NCI-H146 treated with DMSO at 0.1 percent for 48 hours (cell line): ENCODE data around the gene TRIM73.
"Not testable (repeated sequence)": the region's sequence is repeated elsewhere in the genome, so short reads cannot be mapped to it uniquely, and the experiment has no call there.

Experiments used
- DNase-seq: peaks from one replicate; lab custom pipeline; 2025; ENCODE audit not compliant: unreplicated experiment; lab: John Stamatoyannopoulos, UW

The TRIM73 gene

DNA sequence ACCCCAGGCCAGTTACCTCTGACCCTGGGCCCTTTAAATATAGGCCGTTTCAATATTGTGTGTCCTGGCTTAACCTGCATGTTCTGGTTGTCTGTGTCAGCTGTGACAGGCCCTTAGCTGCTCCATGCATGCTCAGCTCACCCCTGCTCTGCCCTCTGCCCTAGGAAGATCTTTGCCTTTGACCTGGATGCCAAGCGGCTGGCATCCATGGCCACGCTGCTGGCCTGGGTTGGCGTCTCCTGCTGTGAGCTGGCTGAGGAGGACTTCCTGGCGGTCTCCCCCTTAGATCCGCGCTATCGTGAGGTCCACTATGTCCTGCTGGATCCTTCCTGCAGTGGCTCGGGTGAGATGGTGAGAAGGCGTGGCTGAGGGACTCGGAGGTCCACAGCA is 20.0 kb downstream of the TRIM73 start:
- not testable (repeated sequence) for DNase-seq

DNA sequence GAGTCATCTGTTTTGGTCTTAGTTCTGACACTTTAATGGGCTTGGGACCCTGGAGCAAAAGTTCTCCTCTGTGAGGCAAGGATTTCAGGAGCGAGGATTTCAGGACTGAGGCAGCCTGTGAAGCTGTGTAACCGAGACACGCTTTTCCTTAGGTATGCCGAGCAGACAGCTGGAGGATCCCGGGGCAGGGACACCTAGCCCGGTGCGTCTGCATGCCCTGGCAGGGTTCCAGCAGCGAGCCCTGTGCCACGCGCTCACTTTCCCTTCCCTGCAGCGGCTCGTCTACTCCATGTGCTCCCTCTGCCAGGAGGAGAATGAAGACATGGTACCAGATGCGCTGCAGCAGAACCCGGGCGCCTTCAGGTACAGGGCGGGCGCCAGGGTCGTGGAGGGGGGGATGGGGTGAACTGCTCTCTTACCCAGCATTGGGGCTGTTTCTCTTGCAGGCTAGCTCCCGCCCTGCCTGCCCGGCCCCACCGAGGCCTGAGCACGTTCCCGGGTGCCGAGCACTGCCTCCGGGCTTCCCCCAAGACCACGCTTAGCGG is 20.5 kb downstream of the TRIM73 start:
- not testable (repeated sequence) for DNase-seq

DNA sequence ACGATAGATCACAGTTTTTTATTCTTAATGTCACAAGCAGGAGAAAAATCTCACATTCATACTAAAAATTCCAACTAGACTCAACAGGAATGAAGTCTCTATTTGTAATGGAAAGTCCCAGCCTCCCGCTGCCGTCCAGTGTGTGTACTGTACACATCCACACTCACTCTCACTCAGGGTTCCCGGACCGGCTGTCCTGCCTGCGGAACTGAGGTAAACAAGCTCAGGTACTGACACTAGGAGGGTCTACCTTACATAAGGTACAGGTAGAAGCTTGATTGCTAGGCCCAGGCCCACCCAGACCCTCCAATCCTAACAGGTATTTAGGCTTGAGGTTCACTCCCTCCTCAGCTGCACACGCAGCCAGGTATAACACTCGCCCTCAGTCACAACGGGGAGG is 21.4 kb downstream of the TRIM73 start:
- not testable (repeated sequence) for DNase-seq

DNA sequence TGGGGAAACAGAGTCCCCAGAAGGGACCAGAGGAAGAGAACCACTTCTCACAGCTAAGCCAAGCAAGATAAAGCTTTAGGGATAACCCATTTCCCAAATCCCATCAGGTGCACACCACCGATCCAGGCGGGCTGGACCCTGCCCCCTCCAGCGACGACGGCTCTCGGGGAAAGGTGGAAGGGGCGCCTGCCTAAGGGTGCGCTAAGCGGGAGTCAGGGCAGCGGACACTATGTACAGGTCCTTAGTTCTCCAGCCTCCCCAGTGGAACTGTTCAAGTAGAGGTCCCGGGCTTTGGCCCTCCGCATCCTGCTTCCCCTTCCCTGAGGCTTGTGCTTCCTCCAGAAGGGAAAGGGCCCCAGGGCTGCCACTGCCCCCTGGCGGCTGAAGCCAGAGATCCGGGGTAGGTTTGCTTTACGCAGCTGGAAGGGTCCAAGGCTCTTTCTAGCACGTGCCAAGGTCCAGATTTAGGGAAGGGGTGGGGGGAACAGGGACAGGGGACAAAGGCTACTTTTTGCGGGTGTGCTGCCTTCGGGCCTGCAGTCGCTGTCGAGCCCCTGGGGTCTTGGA is 22.9 kb downstream of the TRIM73 start:
- DNase-seq: not testable (repeated sequence)

DNA sequence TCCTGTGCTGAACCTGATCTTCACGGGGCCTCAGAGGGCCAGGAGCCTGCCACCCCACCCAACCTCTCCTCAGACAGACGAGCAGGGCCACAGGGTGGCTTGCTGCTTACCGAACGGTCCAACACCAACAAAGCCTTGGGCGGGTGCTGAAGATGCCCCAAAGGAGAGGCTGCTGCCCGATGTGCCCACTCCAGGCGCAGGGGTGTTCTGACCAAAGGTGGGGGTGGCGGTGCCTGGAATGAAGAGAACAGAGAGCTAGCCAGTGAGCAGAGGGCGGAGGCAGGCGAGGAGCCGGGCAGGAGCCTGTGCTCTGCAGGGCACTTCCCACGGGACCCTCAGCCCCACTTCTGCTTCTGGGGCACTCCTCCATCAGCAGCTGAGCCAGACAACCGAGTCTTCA is 23.8 kb downstream of the TRIM73 start:
- not testable (repeated sequence) for DNase-seq

DNA sequence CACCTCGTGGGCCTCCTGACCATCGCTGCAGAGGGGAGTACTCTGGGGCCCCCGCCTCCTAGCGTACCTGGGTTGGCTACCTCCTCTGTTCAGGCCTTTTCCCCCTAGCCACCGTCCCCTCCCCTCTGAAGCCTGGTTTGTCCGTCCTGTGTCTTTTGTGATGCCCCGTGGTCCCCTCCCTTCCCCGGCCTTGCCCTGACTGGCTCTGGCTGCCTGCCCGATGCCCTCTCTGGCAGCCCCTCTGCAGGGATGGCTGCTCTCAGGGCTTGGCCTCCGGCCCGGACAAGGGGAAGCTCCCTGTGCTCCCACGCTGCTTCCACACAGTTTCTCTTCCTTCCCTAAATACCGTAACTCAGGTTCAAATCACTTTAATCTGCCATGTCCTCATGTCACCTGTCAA is 24.3 kb downstream of the TRIM73 start:
- not testable (repeated sequence) for DNase-seq

DNA sequence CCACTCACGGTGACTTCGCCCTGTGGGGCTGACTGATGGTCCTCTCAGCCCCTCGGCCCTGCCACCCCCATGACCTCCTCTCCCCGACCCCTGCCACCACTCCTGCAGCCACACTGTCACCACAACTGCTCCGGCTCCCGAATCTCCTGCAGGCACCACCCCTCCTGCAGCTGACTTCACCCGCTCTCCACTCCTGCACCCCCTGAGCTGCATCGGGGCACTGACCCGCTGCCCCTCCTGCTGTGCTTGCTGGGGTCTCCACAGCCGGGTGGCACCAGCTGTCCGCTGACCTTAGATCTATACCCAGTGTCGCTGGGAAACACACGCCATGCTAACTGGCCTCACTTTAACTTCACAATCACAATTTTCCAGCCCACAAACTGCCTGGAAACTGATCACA is 24.7 kb downstream of the TRIM73 start:
- not testable (repeated sequence) for DNase-seq

DNA sequence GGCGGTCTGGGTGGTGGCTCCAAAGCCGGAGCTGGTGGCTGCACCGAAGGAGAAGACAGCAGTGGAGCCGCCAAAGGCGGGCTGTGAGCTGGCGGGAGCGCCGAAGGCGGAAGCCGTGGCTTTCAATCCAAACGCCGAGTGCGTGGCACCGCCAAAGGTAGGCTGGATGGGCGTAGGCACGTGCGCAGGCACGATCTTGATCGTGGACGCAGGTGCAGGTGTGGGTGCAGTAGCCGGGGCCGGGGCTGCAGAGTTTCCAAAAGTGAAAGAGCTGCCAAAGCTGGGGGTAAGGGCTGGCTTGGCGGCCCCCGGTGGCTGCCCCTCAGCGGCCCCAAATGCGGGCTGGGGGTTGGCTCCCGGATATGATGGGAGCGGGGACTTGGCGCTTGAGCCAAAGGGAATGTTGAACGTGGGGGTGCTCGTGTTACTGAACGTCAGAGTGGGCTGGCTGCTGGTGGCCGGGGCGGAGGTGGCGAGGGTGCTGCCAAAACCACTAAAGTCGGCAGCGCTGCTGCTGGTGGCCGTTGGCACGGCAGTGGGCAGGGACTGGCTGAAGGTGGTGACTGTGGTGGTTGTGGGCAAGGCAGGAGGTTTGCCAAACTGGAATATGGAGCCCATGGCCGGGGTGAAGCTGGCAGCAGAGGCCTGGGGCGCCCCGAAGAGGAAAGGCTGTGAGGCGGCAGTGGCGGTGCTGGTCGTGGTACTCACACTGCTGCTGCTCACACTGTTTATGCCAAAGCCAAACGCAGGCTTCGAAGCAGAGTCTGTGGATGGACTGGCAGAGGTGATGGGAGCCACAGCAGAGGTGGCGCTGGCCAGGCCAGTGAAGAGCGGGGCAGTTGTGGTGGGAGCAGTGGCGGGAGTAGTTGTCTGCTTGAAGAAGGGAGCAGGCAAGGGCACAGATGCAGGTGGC is 26.6 kb downstream of the TRIM73 start:
- not testable (repeated sequence) for DNase-seq

DNA sequence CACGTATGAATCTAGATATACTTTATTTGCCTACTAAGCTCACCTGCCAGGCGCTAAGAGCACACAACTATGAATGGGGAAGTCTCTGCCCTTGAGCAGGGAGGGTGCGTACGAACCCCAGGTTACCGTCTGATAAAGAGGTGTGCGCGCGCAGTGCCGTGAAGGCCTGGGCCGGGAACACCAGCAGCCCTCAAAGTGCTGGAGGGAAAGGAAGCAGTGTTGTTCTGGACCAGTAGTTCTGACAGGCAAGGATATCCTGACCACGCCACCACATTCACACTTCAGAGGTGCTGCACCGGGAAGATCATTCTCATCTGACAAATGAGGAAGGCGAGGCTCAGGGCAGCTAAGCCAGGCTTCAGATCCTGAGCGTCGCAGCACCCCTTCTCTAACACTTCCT is 28.1 kb downstream of the TRIM73 start:
- DNase-seq: not testable (repeated sequence)

DNA sequence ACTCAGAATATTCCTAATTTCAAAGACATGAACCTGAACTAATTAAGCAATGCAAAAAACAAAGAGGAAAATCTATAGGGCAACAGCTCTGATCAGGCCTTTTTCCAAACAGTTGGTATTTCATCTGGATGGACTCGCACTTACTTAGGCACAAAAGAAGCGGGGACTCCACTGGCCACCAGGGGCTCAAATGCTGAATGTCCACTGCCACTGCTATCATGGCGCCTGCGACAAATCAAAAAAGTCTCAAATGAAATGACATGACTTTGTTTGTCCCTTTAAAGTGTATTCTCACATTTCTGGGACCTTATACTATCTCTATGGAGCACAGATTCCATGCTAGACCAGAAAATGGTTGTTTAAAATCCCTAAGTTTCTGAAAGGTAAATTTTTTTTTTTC is 43.6 kb downstream of the TRIM73 start:
- not testable (repeated sequence) for DNase-seq

DNA sequence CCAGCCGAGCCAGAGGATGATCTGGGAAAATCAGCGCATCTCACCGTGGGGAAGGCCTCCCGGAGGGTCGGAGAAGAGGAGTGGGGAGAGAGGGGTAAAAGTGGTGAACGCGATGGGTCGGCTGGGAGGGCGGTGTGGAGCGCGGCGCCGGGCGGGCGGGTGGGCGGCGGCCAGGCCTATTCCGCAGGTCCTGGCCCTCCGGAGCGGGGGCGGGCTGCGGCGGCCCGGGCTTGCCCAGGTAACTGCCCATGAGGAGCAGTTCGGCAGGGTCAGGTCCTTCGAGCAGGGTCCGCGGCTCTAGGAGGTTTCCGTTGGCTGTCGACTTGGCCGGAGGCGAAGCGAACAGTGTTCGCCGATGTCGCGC is 46.7 kb downstream of the TRIM73 start:
- DNase-seq: not testable (repeated sequence)

DNA sequence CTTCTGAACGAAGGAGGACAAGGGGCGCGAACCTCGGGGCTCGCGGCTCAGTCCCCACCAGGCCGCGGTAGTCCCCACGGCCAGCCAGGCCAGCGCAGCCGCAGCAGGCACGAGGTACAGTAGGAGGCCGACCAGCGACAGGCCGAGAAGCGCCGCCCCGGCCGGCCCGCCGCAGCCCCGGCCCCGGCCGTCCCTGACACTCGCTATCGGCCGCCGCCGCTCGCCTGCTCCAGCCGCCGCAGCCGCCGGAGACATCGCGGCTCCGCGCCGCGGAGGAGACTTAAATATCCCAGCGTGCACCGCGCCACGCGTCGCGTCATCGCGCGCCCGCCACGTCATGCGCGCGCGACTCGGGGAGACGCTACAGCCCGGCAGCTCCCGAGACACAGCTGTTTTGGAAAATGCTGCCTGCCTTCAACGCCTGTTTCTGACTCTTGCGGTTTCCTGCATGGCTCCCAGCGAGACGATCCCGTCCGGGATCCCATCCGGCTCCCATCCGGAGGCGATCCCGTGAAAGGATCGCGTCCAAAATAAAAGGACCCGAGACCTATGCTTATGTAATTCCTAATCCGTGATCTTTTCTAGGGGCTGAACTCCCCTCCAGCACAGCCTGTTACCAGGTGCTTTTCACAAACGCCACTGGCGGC is 47.2 kb downstream of the TRIM73 start:
- not testable (repeated sequence) for DNase-seq

DNA sequence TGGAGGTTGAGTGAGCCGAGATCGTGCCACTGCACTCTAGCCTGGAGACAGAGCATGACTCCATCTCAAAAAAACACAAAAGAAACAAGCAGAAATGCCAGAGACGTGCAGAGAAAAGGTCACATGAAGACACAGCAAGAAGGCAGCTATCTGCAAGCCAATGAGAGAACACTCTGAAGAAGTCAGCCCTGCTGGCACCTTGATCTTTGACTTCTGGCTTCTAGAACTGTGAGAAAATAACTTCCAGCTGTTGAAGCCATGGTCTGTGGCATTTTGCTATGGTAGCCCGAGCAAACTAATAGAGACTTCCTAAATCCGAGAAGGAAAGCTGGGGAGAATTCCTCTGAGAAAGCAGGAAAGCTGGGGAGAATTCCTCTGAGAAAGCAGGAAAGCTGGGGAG is 54.5 kb downstream of the TRIM73 start:
- not testable (repeated sequence) for DNase-seq

DNA sequence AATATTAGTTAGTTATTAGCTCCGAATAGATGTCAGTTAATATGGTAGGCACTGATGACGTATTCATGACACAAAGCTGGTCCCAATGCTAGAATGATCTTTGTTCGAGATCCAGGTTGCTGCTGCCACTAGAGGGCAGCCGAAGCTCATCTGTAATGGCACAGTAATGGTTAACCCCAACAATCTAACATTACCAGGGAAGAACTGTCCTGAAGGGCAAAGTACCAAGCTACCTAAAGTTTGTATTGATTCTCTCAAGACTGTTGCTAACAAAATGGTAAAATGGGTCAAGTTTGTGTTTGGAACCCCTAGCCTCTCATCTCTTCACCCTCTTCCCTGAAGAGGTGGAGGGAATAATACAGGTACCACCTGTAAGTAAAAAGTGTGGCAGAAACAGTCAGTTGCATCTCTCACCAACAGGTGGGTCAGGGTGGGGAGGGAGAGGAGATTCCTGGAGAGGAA is 57.1 kb downstream of the TRIM73 start:
- not testable (repeated sequence) for DNase-seq
